Measurements from ENCODE around the gene RPL4.

Gene RPL4

DNA sequence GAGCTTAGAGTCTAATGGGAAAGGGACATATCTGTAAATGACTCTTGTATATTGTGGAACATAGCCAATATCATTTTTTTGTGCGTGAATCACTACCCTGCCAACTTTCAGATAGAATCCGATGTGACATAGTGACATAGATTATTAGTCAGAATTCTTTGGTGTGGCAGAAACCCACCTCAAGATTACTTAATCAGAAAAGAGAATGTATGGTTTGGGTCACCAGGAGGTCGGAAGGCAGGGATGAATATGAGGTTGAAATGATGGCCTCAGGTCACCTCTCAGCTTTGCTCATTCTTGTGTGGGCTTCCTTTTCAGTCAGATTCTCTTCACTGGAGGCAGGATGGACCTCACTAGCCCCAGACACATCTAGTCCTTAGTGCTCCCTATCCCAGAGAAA, 48.4 kb downstream of the RPL4 start:
- peak in 1 of 2 donors; percentile 7 for DNase-seq (ENCODE audit: low read depth in 2 of 2)

DNA sequence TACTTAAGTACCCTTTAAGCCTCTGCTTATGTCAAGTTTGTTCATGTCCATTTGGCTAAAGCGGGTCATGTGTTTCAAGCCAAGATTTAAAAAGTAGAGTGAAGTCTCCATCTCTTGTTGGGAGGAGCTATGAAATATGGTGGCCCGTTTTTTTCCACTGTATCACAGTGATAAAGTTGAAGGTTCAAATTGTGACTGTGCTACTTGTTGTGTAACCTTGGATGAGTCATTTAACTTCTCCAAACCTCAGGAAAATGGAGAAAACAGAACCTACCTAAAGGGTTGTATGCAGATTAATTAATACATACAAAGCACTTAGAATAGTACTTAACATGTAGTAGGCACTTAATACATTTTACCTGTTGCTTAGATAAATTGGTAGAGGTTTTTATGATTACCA, 50.5 kb downstream of the RPL4 start:
- DNase-seq (ENCODE audit: low read depth in 2 of 2): no peak

DNA sequence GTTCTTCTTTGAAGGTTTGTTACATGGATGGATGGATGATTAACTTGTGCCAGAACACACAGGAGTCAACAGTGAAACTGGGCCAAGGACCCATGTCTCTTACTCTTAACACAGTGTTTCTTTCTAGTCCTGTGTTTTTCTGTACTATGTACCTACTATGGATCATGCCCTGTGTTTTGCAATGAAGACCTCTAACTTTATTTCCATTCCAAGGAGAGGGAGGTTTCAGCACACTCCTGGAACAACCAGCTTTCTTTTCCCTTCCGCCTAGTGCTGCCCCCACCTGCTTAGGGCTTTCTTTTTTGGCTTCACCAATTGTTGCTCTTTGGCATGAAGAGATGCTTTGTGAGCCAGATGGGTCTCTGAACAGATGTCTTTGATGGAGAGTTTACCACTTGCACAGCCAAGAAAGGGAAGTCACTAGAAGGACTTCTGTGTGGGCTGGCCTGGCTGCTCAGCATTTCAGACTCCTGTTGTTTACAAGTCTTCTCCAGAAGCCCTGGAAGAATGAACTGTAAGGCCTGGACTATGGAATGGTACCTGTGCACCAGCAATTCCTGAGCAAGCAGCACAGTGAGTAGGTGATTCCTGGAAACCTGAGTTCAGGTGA, 51.6 kb downstream of the RPL4 start:
- no peak for DNase-seq (ENCODE audit: low read depth in 2 of 2)

DNA sequence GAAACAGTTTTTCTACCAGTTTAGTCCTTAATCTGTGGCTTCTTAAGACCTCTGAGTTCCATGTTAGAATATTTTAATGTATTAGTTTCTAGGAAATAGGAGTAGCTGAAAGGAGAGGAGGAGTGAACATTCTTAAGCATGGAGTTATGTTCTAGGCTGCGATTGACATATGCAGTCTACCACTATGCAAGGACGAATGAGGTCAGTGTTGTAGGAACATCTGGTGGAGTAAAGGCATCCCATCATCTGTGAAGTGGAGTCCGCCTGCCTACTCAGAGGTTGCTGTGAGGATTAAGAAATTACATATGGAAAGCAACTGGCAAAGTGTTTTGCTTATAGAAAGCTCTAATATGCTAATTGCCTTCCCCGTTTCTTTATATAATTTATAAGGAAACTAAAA, 52.2 kb downstream of the RPL4 start:
- no peak for DNase-seq (ENCODE audit: low read depth in 2 of 2)
